ENCODE measurements around the gene TERT.
"Not testable (repeated sequence)": the region's sequence is repeated elsewhere in the genome, so short reads cannot be mapped to it uniquely, and the experiment has no call there.

Gene TERT

DNA sequence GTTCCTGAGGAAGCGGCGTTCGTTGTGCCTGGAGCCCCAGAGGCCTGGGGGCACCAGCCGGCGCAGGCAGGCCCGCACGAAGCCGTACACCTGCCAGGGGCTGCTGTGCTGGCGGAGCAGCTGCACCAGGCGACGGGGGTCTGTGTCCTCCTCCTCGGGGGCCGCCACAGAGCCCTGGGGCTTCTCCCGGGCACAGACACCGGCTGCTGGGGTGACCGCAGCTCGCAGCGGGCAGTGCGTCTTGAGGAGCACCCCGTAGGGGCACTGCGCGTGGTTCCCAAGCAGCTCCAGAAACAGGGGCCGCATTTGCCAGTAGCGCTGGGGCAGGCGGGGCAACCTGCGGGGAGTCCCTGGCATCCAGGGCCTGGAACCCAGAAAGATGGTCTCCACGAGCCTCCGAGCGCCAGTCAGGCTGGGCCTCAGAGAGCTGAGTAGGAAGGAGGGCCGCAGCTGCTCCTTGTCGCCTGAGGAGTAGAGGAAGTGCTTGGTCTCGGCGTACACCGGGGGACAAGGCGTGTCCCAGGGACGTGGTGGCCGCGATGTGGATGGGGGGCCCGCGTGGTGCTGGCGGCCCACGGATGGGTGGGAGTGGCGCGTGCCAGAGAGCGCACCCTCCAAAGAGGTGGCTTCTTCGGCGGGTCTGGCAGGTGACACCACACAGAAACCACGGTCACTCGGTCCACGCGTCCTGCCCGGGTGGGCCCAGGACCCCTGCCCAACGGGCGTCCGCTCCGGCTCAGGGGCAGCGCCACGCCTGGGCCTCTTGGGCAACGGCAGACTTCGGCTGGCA is 1.3 kb downstream of the TERT start:
- ChIA-PET POLR2A (no interaction called here), CTCF (interaction anchor here (1.7 kb wide), 1 partner anchor 9 kb away, joined by 6 read pairs; no protein-coding TSS in a partner anchor)
- TF ChIP-seq CTCF (IDR thresholded peaks at IDR 0.05; ENCODE audit: control extremely low read depth, extremely low read depth, low read depth, missing control alignments): no peak
- no peak for DNase-seq (ENCODE audit: extremely low spot score)

DNA sequence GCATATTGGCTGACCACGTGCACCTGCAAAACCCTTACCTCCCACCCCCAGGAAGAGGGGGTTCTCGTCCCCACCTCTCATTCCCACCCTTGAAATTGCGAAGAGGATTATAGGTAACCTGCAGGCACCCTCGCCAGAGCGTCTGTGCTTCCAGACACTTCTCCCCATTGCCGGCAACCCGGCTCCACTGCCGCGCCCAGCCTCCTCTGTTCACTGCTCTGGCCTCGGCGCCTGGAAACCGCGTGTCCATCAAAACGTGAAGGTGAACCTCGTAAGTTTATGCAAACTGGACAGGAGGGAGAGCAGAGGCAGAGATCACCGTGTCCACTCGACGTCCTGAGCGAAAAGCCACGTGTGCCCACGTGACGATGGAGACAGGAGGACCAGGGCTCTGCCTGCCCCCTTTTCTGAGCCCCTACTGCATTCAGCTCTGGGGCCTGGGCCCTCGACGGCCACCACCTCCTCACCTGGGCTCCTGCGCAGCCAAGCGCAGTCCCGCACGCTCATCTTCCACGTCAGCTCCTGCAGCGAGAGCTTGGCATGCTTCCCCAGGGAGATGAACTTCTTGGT is 1.9 kb downstream of the TERT start:
- TF ChIP-seq CTCF (IDR thresholded peaks at IDR 0.05; ENCODE audit: control extremely low read depth, extremely low read depth, low read depth, missing control alignments): no peak
- POLR2A ChIA-PET: no interaction called here
- CTCF ChIA-PET: interaction anchor here (1.7 kb wide), 1 partner anchor 10 kb away, joined by 6 read pairs; no protein-coding TSS in a partner anchor
- no peak for DNase-seq (ENCODE audit: extremely low spot score)

GRCh38 chr5:1292139-1292538 is 2.7 kb downstream of the TERT start:
- no peak for DNase-seq (ENCODE audit: extremely low spot score)
- ChIA-PET POLR2A (no interaction called here), CTCF (interaction anchor here (1.7 kb wide), 1 partner anchor 10 kb away, joined by 6 read pairs; no protein-coding TSS in a partner anchor)
- no peak for TF ChIP-seq CTCF (IDR thresholded peaks at IDR 0.05; ENCODE audit: control extremely low read depth, extremely low read depth, low read depth, missing control alignments)

DNA sequence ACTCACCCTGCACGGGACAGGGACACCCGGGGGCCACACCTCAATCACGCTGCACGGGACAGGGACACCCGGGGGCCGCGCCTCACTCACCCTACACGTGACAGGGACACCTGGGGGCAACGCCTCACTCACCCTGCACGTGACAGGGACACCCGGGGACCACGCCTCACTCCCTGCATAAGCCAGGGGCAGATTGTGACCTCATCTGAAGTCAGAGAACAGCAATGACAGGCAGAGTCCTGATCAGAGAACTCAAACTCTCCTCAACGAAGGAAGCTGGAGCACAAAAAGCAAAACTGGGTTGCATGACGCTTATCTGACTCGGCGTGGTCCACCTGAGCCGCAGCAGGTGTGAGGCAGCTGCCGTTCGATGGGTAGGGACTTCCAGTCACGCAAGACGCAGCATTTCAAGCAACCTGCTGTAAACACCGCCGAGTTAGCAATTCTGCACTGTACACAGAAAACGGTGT is 3.2 kb downstream of the TERT start:
- TF ChIP-seq CTCF (IDR thresholded peaks at IDR 0.05; ENCODE audit: control extremely low read depth, extremely low read depth, low read depth, missing control alignments): no peak
- ChIA-PET POLR2A (no interaction called here), CTCF (no interaction called here)
- DNase-seq (ENCODE audit: extremely low spot score): no peak

DNA sequence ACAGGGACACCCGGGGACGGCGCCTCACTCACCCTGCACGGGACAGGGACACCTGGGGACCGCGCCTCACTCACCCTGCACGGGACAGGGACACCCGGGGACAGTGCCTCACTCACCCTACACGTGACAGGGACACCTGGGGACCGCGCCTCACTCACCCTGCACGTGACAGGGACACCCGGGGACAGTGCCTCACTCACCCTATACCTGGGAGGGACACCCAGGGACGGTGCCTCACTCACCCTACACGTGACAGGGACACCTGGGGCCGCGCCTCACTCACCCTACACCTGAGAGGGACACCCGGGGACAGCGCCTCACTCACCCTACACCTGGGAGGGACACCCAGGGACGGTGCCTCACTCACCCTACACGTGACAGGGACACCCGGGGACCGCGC is 3.9 kb downstream of the TERT start:
- CTCF ChIA-PET; POLR2A ChIA-PET; DNase-seq (ENCODE audit: extremely low spot score): not testable (repeated sequence)

- DNase-seq (ENCODE audit: extremely low spot score); CTCF ChIA-PET; POLR2A ChIA-PET: not testable (repeated sequence)
Observed at GRCh38 chr5:1289559-1289958, 5.3 kb downstream of the TERT start.

DNA sequence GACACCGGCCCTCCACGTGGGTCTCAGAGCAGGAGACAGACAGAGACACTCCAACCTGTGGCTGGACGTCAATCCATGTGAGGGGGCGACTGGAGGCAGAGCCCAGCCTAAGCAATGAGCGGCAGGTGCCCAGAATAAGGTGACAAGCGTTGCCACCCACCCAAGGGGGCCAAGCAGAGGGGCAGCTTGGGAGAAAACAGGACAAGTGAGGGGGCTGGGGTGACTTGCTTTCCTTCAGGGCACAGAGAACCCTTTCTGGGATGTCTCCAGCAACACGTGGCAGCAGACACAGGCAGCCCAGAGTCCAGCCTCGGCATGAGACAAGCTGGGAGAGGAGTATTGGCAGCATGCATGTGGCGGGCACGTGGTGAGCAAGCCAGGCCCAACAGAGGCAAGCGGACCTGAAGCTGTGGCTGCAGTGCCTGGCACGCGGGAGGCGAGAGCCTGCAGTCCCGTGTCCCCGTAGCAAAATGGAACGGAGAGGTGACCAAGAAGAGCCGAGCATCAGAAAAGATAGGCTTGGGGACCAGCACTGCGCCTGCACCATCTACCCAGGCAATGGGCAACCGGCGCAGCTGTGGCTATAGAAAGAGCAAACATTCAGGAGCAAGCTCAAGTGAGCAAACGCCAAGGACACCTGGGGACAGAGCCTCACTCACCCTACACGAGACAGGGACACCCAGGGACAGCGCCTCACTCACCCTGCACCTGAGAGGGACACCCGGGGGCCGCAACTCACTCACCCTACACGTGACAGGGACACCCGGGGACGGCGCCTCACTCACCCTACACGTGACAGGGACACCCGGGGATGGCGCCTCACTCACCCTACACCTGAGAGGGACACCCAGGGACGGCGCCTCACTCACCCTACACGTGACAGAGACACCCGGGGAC is 6.2 kb downstream of the TERT start:
- POLR2A ChIA-PET: no interaction called here
- no peak for DNase-seq (ENCODE audit: extremely low spot score)
- CTCF ChIA-PET: no interaction called here
- no peak for TF ChIP-seq CTCF (IDR thresholded peaks at IDR 0.05; ENCODE audit: control extremely low read depth, extremely low read depth, low read depth, missing control alignments)

Data from GM10248 (cell line).